HG03571 (cell line): Measurements from ENCODE around the gene MYO1D.

Experiments used
- ATAC-seq: cut with Tn5 transposase; IDR thresholded peaks from one replicate; pipeline ENCODE4 v1.9.1; 2021; ENCODE audit not compliant: unreplicated experiment

Gene MYO1D

GRCh38 chr17:32517982-32518381 lies 358.9 kb downstream of the MYO1D start:
- ATAC-seq: no peak

GRCh38 chr17:32516940-32517701 lies 359.8 kb downstream of the MYO1D start:
- ATAC-seq: no peak

GRCh38 chr17:32516450-32516849 lies 360.5 kb downstream of the MYO1D start:
- ATAC-seq: no peak

GRCh38 chr17:32515677-32516383 lies 361.1 kb downstream of the MYO1D start:
- ATAC-seq: no peak

GRCh38 chr17:32514606-32515005 lies 362.3 kb downstream of the MYO1D start:
- no peak for ATAC-seq

- no peak for ATAC-seq
Measured at GRCh38 chr17:32513579-32513978, 363.3 kb downstream of the MYO1D start.

- ATAC-seq: no peak
Measured at GRCh38 chr17:32512328-32512727, 364.6 kb downstream of the MYO1D start.

- ATAC-seq: no peak
Measured at GRCh38 chr17:32510466-32510865, 366.5 kb downstream of the MYO1D start.

GRCh38 chr17:32508926-32509325 lies 368.0 kb downstream of the MYO1D start:
- no peak for ATAC-seq

GRCh38 chr17:32504166-32504990 lies 372.5 kb downstream of the MYO1D start:
- no peak for ATAC-seq

- peak; percentile 71 for ATAC-seq
Measured at GRCh38 chr17:32503251-32504165, 373.4 kb downstream of the MYO1D start.

GRCh38 chr17:32502710-32503109 lies 374.2 kb downstream of the MYO1D start:
- ATAC-seq: no peak

GRCh38 chr17:32502013-32502412 lies 374.9 kb downstream of the MYO1D start:
- no peak for ATAC-seq

- no peak for ATAC-seq
Measured at GRCh38 chr17:32498391-32498790, 378.5 kb downstream of the MYO1D start.

GRCh38 chr17:32497431-32498205 lies 379.3 kb downstream of the MYO1D start:
- no peak for ATAC-seq

GRCh38 chr17:32496395-32497073 lies 380.4 kb downstream of the MYO1D start:
- ATAC-seq: no peak

GRCh38 chr17:32495359-32496231 lies 381.3 kb downstream of the MYO1D start:
- no peak for ATAC-seq

- no peak for ATAC-seq
Measured at GRCh38 chr17:32494621-32495358, 382.1 kb downstream of the MYO1D start.
